HCT116 (cell line): Measurements from ENCODE around the gene ERBB4. TPM values are rescaled to one million over a fixed set of nuclear protein-coding genes. Genes with fewer than 3 reads are reported as not detected.

Experiments used
- ATAC-seq: fragments of 200-7000 bp; cut with Tn5 transposase; 2 replicates; pipeline ENCODE4 v1.9.1; 2020; ENCODE audit warnings: mild to moderate bottlenecking, moderate library complexity
- BruUV-seq: library from RNA; stranded (reverse); fragments of 400-500 nt; replicated peaks from 2 replicates; lab custom pipeline; 2021; lab: Mats Ljungman, UMichigan
- CTCF ChIA-PET: fragments of 300-600 bp; sonication (Branson Sonifier 250); formaldehyde crosslinking; loops from one replicate; lab custom pipeline; 2021; ENCODE audit warnings: antibody characterized with exemption; lab: Charles Lee
- POLR2A ChIA-PET: fragments of 300-600, 350-600 bp; sonication (Branson Sonifier 250); formaldehyde crosslinking; loops from one replicate; lab custom pipeline; 2021; ENCODE audit warnings: antibody characterized with exemption; lab: Charles Lee
- RAD21 ChIA-PET, 2 experiments: fragments of 300-600 bp; sonication (Branson Sonifier 250); formaldehyde crosslinking; loops; one replicate each; lab custom pipeline; 2023; ENCODE audit warnings: low total read pairs in 2 of 2; ENCODE audit not compliant: uncharacterized antibody in 2 of 2, unreplicated experiment in 2 of 2, low non-redundant PET in 1 of 2; lab: Charles Lee
- DNase-seq: peaks from one replicate; pipeline ENCODE4 v3.0.0-alpha.2; 2010; ENCODE audit warnings: low read depth, low spot score
- H2AFZ ChIP-seq: fragments of 200-600 bp; shearing (Covaris generic), sonication (generic); 2 replicates; pipeline ENCODE4 v1.6.1; 2017; ENCODE audit warnings: low read depth, mixed run types, mixed read lengths, antibody characterized with exemption, low read length; ENCODE audit not compliant: poor library complexity, severe bottlenecking
- H3K27ac ChIP-seq: 2 replicates; pipeline ENCODE4 v1.5.1; 2012; ENCODE audit warnings: low read depth, low read length
- H3K27me3 ChIP-seq: fragments of 200-600 bp; sonication (generic); 2 replicates; pipeline ENCODE4 v1.6.1; 2016; ENCODE audit warnings: mixed run types, low read length, mixed read lengths; ENCODE audit not compliant: insufficient read depth
- H3K36me3 ChIP-seq, 2 experiments: fragments of 200-500 bp in 1 of 2; fragments of 200-600 bp in 1 of 2; sonication (Bioruptor generic) in 1 of 2; sonication (generic) in 1 of 2; 2 replicates each; pipeline versions ENCODE4 v1.5.1 to v1.6.1; 2014 to 2016; ENCODE audit warnings: low read length in 2 of 2, inconsistent platforms in 1 of 2, mixed read lengths in 1 of 2, mixed run types in 1 of 2; ENCODE audit not compliant: insufficient read depth in 2 of 2, control insufficient read depth in 1 of 2
- H3K4me1 ChIP-seq, 2 experiments: fragments of 200-600 bp in 1 of 2; sonication (generic) in 1 of 2; 2 replicates each; pipeline versions ENCODE4 v1.5.1 to v1.6.1; 2012 to 2017; ENCODE audit warnings: low read length in 2 of 2, inconsistent platforms in 1 of 2, mild to moderate bottlenecking in 1 of 2, mixed read lengths in 1 of 2, mixed run types in 1 of 2, moderate library complexity in 1 of 2; ENCODE audit not compliant: insufficient read depth in 2 of 2, control insufficient read depth in 1 of 2
- H3K4me2 ChIP-seq: fragments of 200-600 bp; sonication (generic); 2 replicates; pipeline ENCODE4 v1.6.1; 2017; ENCODE audit warnings: mixed run types, low read length, mixed read lengths
- H3K4me3 ChIP-seq, 2 experiments: fragments of 200-600 bp in 1 of 2; sonication (generic) in 1 of 2; replicated peaks in 1 of 2; 2 replicates each; pipeline ENCODE4 v1.5.1; 2011 to 2016; ENCODE audit warnings: low read length in 2 of 2, control low read depth in 1 of 2, low read depth in 1 of 2, mild to moderate bottlenecking in 1 of 2, mixed read lengths in 1 of 2, mixed run types in 1 of 2
- H3K79me2 ChIP-seq: fragments of 200-600 bp; sonication (generic); 2 replicates; pipeline ENCODE4 v1.6.1; 2017; ENCODE audit warnings: mild to moderate bottlenecking, mixed run types, low read length, moderate library complexity, mixed read lengths; ENCODE audit not compliant: insufficient read depth
- H3K9ac ChIP-seq: fragments of 200-600 bp; sonication (generic); 2 replicates; pipeline ENCODE4 v1.6.1; 2016; ENCODE audit warnings: low read length, mixed read lengths
- H3K9me2 ChIP-seq: fragments of 200-600 bp; sonication (generic), shearing (Covaris generic); 2 replicates; pipeline ENCODE4 v1.6.1; 2017; ENCODE audit warnings: mixed run types, mild to moderate bottlenecking, moderate library complexity; ENCODE audit not compliant: insufficient read depth
- H3K9me3 ChIP-seq, 2 experiments: fragments of 200-500 bp in 1 of 2; fragments of 200-600 bp in 1 of 2; sonication (Bioruptor generic) in 1 of 2; sonication (generic) in 1 of 2; 2 replicates each; pipeline ENCODE4 v1.6.1; 2014 to 2017; ENCODE audit warnings: low read length in 2 of 2, mixed read lengths in 2 of 2, inconsistent platforms in 1 of 2, low read depth in 1 of 2, mild to moderate bottlenecking in 1 of 2, mixed run types in 1 of 2, moderate library complexity in 1 of 2; ENCODE audit not compliant: control insufficient read depth in 1 of 2, insufficient read depth in 1 of 2
- H4K20me1 ChIP-seq: fragments of 200-600 bp; sonication (generic), shearing (Covaris generic); 2 replicates; pipeline ENCODE4 v1.6.1; 2017; ENCODE audit warnings: mixed run types, mild to moderate bottlenecking, moderate library complexity; ENCODE audit not compliant: insufficient read depth
- CEBPB ChIP-seq: IDR thresholded peaks from 2 replicates; pipeline ENCODE4 v1.6.1; 2012; ENCODE audit warnings: low read depth
- ELF1 ChIP-seq: IDR thresholded peaks from 2 replicates; pipeline ENCODE4 v1.6.1; 2012; ENCODE audit warnings: low read depth, borderline replicate concordance
- EZH2 ChIP-seq: fragments of 200-600 bp; sonication (generic); IDR thresholded peaks from 2 replicates; pipeline ENCODE4 v1.6.1; 2017; ENCODE audit warnings: antibody characterized with exemption, mixed run types
- EZH2phosphoT487 ChIP-seq: fragments of 200-600 bp; IDR thresholded peaks from 2 replicates; pipeline ENCODE4 v1.6.1; 2018; ENCODE audit warnings: antibody characterized with exemption, borderline replicate concordance
- JUND ChIP-seq: IDR thresholded peaks from 2 replicates; pipeline ENCODE4 v1.6.1; 2012
- MAX ChIP-seq: IDR thresholded peaks from 2 replicates; pipeline ENCODE4 v1.6.1; 2012
- POLR2A ChIP-seq: IDR thresholded peaks from 2 replicates; pipeline ENCODE4 v1.7.0; 2011; ENCODE audit warnings: borderline replicate concordance; ENCODE audit not compliant: insufficient read depth, insufficient read length; ENCODE audit errors: extremely low read depth
- POLR2AphosphoS5 ChIP-seq: IDR thresholded peaks from 2 replicates; pipeline ENCODE4 v1.6.1; 2011; ENCODE audit warnings: mild to moderate bottlenecking, low read depth, low read length, moderate library complexity
- RAD21 ChIP-seq: IDR thresholded peaks from 2 replicates; pipeline ENCODE4 v1.6.1; 2012; ENCODE audit warnings: low read depth, mild to moderate bottlenecking
- SP1 ChIP-seq: IDR thresholded peaks from 2 replicates; pipeline ENCODE4 v1.6.1; 2012; ENCODE audit warnings: low read depth
- SRF ChIP-seq: IDR thresholded peaks from 2 replicates; pipeline ENCODE4 v1.6.1; 2012; ENCODE audit warnings: low read depth
- YY1 ChIP-seq: IDR thresholded peaks from 2 replicates; pipeline ENCODE4 v1.6.1; 2011; ENCODE audit warnings: low read length, low read depth, moderate library complexity, mild to moderate bottlenecking; ENCODE audit not compliant: insufficient replicate concordance; ENCODE audit errors: extremely low read depth
- ZBTB33 ChIP-seq: IDR thresholded peaks from 2 replicates; pipeline ENCODE4 v1.6.1; 2011; ENCODE audit warnings: mild to moderate bottlenecking, low read length, moderate library complexity; ENCODE audit not compliant: insufficient replicate concordance; ENCODE audit errors: extremely low read depth
- ZFX ChIP-seq: fragments of 450-650 bp; IDR thresholded peaks from 2 replicates; pipeline ENCODE4 v1.6.1; 2017
- ZNF274 ChIP-seq: fragments of 200-500 bp; sonication (Bioruptor generic); IDR thresholded peaks from 2 replicates; pipeline ENCODE4 v1.6.1; 2014; ENCODE audit warnings: mild to moderate bottlenecking, low read depth, low read length, inconsistent platforms
- intact Hi-C: fragments of 100-400 bp; cut with micrococcal nuclease; formaldehyde crosslinking; loops from 2 replicates; pipeline ENCODE4 v1.10.0; 2022
- total RNA-seq: library from RNA; stranded (reverse); gene quantifications from one replicate; pipeline ENCODE4 v1.2.1, GENCODE V29; 2021; ENCODE audit not compliant: unreplicated experiment
- TF ChIP-seq, protein P1 (sequence below): IDR thresholded peaks from 2 replicates; pipeline ENCODE4 v1.6.1; 2012
- TF ChIP-seq, protein P2 (sequence below): IDR thresholded peaks from 2 replicates; pipeline ENCODE4 v1.6.1; 2012; ENCODE audit warnings: low read depth
- TF ChIP-seq, protein P3 (sequence below), 3 experiments: fragments of 200-600 bp in 1 of 3; sonication (generic) in 1 of 3; IDR thresholded peaks in 2 of 3; conservative IDR thresholded peaks in 1 of 3; 2 replicates each; pipeline ENCODE4 v1.5.1; 2012 to 2017; ENCODE audit warnings: low read depth in 2 of 3, low read length in 2 of 3, antibody characterized with exemption in 1 of 3, borderline replicate concordance in 1 of 3, control low read depth in 1 of 3, mild to moderate bottlenecking in 1 of 3, mixed read lengths in 1 of 3, mixed run types in 1 of 3, moderate library complexity in 1 of 3; ENCODE audit not compliant: insufficient read depth in 1 of 3

The ERBB4 gene
- total RNA-seq, 1 experiment from 2014 or later, result 0.10 TPM

DNA sequence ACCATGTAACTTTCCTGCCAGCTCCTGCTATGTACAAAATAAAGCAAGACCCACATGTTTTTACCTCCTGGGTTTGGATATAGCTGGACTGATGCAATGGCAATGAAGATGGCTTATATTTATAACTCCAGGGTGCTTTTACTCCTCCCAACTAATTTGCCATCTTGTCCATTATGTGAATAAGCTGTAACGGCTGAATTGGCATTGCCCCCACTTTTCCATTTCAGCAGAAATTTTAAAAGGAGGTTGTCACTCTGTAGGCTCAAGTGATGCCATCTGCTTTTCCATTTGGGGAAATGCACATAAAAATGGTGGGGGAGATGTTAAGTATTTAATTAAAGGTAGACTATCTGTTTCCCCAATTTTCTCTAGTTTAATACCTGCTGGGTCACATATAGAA is 345.5 kb downstream of the ERBB4 start:
- ChIA-PET RAD21 (no interaction called here), POLR2A (no interaction called here)
- no peaks in the 10 kb centered on the region for H3K4me1 ChIP-seq
- H3K9me3 ChIP-seq, result no peaks in the 10 kb centered on the region
- no peak for DNase-seq
- no peak overlapping the region for H3K4me3 ChIP-seq
- no peaks in the 10 kb centered on the region for H3K79me2 ChIP-seq
- no peaks in the 10 kb centered on the region for H3K36me3 ChIP-seq
- H3K9me2 ChIP-seq, result no peaks in the 10 kb centered on the region
- no peaks in the 10 kb centered on the region for H3K27me3 ChIP-seq
- TF ChIP-seq ZFX (no peak), ZBTB33 (no peak), MAX (no peak), SP1 (no peak), RAD21 (no peak), POLR2A (no peak), ELF1 (no peak), YY1 (no peak), EZH2phosphoT487 (no peak), CEBPB (no peak), ZNF274 (no peak), EZH2 (no peak), POLR2AphosphoS5 (no peak), SRF (no peak), JUND (no peak)
- TF ChIP-seq, protein P1, sequence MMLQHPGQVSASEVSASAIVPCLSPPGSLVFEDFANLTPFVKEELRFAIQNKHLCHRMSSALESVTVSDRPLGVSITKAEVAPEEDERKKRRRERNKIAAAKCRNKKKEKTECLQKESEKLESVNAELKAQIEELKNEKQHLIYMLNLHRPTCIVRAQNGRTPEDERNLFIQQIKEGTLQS, result no peak
- TF ChIP-seq, protein P2, sequence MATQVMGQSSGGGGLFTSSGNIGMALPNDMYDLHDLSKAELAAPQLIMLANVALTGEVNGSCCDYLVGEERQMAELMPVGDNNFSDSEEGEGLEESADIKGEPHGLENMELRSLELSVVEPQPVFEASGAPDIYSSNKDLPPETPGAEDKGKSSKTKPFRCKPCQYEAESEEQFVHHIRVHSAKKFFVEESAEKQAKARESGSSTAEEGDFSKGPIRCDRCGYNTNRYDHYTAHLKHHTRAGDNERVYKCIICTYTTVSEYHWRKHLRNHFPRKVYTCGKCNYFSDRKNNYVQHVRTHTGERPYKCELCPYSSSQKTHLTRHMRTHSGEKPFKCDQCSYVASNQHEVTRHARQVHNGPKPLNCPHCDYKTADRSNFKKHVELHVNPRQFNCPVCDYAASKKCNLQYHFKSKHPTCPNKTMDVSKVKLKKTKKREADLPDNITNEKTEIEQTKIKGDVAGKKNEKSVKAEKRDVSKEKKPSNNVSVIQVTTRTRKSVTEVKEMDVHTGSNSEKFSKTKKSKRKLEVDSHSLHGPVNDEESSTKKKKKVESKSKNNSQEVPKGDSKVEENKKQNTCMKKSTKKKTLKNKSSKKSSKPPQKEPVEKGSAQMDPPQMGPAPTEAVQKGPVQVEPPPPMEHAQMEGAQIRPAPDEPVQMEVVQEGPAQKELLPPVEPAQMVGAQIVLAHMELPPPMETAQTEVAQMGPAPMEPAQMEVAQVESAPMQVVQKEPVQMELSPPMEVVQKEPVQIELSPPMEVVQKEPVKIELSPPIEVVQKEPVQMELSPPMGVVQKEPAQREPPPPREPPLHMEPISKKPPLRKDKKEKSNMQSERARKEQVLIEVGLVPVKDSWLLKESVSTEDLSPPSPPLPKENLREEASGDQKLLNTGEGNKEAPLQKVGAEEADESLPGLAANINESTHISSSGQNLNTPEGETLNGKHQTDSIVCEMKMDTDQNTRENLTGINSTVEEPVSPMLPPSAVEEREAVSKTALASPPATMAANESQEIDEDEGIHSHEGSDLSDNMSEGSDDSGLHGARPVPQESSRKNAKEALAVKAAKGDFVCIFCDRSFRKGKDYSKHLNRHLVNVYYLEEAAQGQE, result no peak
- TF ChIP-seq, protein P3, sequence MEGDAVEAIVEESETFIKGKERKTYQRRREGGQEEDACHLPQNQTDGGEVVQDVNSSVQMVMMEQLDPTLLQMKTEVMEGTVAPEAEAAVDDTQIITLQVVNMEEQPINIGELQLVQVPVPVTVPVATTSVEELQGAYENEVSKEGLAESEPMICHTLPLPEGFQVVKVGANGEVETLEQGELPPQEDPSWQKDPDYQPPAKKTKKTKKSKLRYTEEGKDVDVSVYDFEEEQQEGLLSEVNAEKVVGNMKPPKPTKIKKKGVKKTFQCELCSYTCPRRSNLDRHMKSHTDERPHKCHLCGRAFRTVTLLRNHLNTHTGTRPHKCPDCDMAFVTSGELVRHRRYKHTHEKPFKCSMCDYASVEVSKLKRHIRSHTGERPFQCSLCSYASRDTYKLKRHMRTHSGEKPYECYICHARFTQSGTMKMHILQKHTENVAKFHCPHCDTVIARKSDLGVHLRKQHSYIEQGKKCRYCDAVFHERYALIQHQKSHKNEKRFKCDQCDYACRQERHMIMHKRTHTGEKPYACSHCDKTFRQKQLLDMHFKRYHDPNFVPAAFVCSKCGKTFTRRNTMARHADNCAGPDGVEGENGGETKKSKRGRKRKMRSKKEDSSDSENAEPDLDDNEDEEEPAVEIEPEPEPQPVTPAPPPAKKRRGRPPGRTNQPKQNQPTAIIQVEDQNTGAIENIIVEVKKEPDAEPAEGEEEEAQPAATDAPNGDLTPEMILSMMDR (IDR thresholded peaks at IDR 0.05 in 2 of 3, conservative IDR thresholded peaks at IDR 0.05 in 1 of 3; ENCODE audit: borderline replicate concordance in 1 of 3, insufficient read depth in 1 of 3, low read depth in 2 of 3, low read length in 2 of 3), result no peak
- TF ChIP-seq, all 23 proteins: peak for 0
- Histone ChIP-seq H3K9ac (no peak overlapping the region), H3K27ac (no peak overlapping the region), H3K4me2 (no peak overlapping the region), H4K20me1 (no peaks in the 10 kb centered on the region), H2AFZ (no peak overlapping the region)
- intact Hi-C loops, result no loop called here
- CTCF ChIA-PET, result no interaction called here
- no peak for ATAC-seq
- BruUV-seq, result no TSS peak
